GDM1 (cell line): Measurements from ENCODE around the gene FANCL.
"Not testable (repeated sequence)": the region's sequence is repeated elsewhere in the genome, so short reads cannot be mapped to it uniquely, and the experiment has no call there.

Experiments used
- DNase-seq: peaks from one replicate; lab custom pipeline; 2025; lab: John Stamatoyannopoulos, UW

FANCL gene

GRCh38 chr2:58206785-58207184 lies 34.3 kb downstream of the FANCL start:
- no peak for DNase-seq

GRCh38 chr2:58204195-58204959 lies 36.7 kb downstream of the FANCL start:
- DNase-seq = no peak

GRCh38 chr2:58203018-58203417 lies 38.1 kb downstream of the FANCL start:
- no peak for DNase-seq

- no peak for DNase-seq
Measured at GRCh38 chr2:58202404-58202803, 38.7 kb downstream of the FANCL start.

- no peak for DNase-seq
Measured at GRCh38 chr2:58197894-58198293, 43.2 kb downstream of the FANCL start.

- no peak for DNase-seq
Measured at GRCh38 chr2:58195662-58196061, 45.5 kb downstream of the FANCL start.

GRCh38 chr2:58194458-58194857 lies 46.7 kb downstream of the FANCL start:
- no peak for DNase-seq

GRCh38 chr2:58187022-58187421 lies 54.1 kb downstream of the FANCL start:
- DNase-seq = not testable (repeated sequence)

- no peak for DNase-seq
Measured at GRCh38 chr2:58186501-58186900, 54.6 kb downstream of the FANCL start.

- no peak for DNase-seq
Measured at GRCh38 chr2:58182527-58182926, 58.6 kb downstream of the FANCL start.

- DNase-seq = no peak
Measured at GRCh38 chr2:58180635-58181034, 60.5 kb downstream of the FANCL start.

- DNase-seq = not testable (repeated sequence)
Measured at GRCh38 chr2:58180175-58180574, 61.0 kb downstream of the FANCL start.

- not testable (repeated sequence) for DNase-seq
Measured at GRCh38 chr2:58177187-58177586, 63.9 kb downstream of the FANCL start.

- DNase-seq = not testable (repeated sequence)
Measured at GRCh38 chr2:58171831-58172230, 69.3 kb downstream of the FANCL start.

GRCh38 chr2:58170334-58170933 lies 70.7 kb downstream of the FANCL start:
- DNase-seq = not testable (repeated sequence)

- DNase-seq = not testable (repeated sequence)
Measured at GRCh38 chr2:58169845-58170244, 71.3 kb downstream of the FANCL start.

GRCh38 chr2:58168130-58168529 lies 73.0 kb downstream of the FANCL start:
- DNase-seq = not testable (repeated sequence)

GRCh38 chr2:58163913-58164312 lies 77.2 kb downstream of the FANCL start:
- DNase-seq = no peak

- no peak for DNase-seq
Measured at GRCh38 chr2:58158481-58158880, 82.6 kb downstream of the FANCL start.

GRCh38 chr2:58157754-58158153 lies 83.4 kb downstream of the FANCL start:
- DNase-seq = no peak

GRCh38 chr2:58156780-58157179 lies 84.3 kb downstream of the FANCL start:
- no peak for DNase-seq

GRCh38 chr2:58155160-58155778 lies 85.9 kb downstream of the FANCL start:
- DNase-seq = no peak

- no peak for DNase-seq
Measured at GRCh38 chr2:58146707-58147106, 94.4 kb downstream of the FANCL start.
